HepG2 (cell line): Measurements from ENCODE around the gene GGA1. TPM values are rescaled to one million over a fixed set of nuclear protein-coding genes. Genes with fewer than 3 reads are reported as not detected.

Experiments used
- ARID2 ChIP-seq: sonication (generic); formaldehyde crosslinking; IDR thresholded peaks from 2 replicates; pipeline ENCODE4 v1.8.1; 2022; ENCODE audit warnings: mild to moderate bottlenecking, missing genetic modification reagents, borderline replicate concordance
- FOXP4 ChIP-seq: sonication (generic); formaldehyde crosslinking; IDR thresholded peaks from 2 replicates; pipeline ENCODE4 v1.4.0; 2020; ENCODE audit warnings: missing genetic modification reagents
- HNF4A ChIP-seq: sonication (generic); formaldehyde crosslinking; IDR thresholded peaks from 2 replicates; pipeline ENCODE4 v1.4.0; 2020; ENCODE audit warnings: missing genetic modification reagents
- HNRNPK ChIP-seq: fragments of 200-400 bp; formaldehyde crosslinking; IDR thresholded peaks from 2 replicates; pipeline ENCODE4 v1.6.1; 2018; ENCODE audit warnings: low read length, low read depth, moderate library complexity, mild to moderate bottlenecking; ENCODE audit not compliant: poor library complexity, severe bottlenecking
- MNT ChIP-seq: fragments of 450-650 bp; IDR thresholded peaks from 2 replicates; pipeline ENCODE4 v1.6.1; 2016
- REPIN1 ChIP-seq: sonication (generic); formaldehyde crosslinking; IDR thresholded peaks from 2 replicates; pipeline ENCODE4 v1.8.0; 2022; ENCODE audit warnings: missing genetic modification reagents, low read depth, mild to moderate bottlenecking, borderline replicate concordance
- SIN3B ChIP-seq: fragments of 150-350 bp; IDR thresholded peaks from 2 replicates; pipeline ENCODE4 v1.6.1; 2014; ENCODE audit warnings: low read length
- USF2 ChIP-seq, 2 experiments: sonication (generic) in 1 of 2; formaldehyde crosslinking in 1 of 2; IDR thresholded peaks; 2 replicates each; pipeline versions ENCODE4 v1.5.1 to v1.6.1; 2011 to 2020; ENCODE audit warnings: borderline replicate concordance in 1 of 2, low read depth in 1 of 2, low read length in 1 of 2, mild to moderate bottlenecking in 1 of 2, missing genetic modification reagents in 1 of 2, moderate library complexity in 1 of 2
- ZBTB37 ChIP-seq: sonication (generic); formaldehyde crosslinking; IDR thresholded peaks from 2 replicates; pipeline ENCODE4 v1.4.0; 2020; ENCODE audit warnings: mild to moderate bottlenecking, missing genetic modification reagents
- ZHX1 ChIP-seq: sonication (generic); formaldehyde crosslinking; IDR thresholded peaks from 2 replicates; pipeline ENCODE4 v1.8.1; 2022; ENCODE audit warnings: low read depth, mild to moderate bottlenecking, missing genetic modification reagents
- ZKSCAN8 ChIP-seq: IDR thresholded peaks from 2 replicates; pipeline ENCODE4 v1.6.1; 2016; ENCODE audit warnings: borderline replicate concordance, missing genetic modification reagents, missing compliant biosample characterization
- ZNF33A ChIP-seq: sonication (generic); formaldehyde crosslinking; IDR thresholded peaks from 2 replicates; pipeline ENCODE4 v1.5.1; 2020; ENCODE audit warnings: missing genetic modification reagents, mild to moderate bottlenecking, moderate library complexity, borderline replicate concordance
- ZNF484 ChIP-seq: sonication (generic); formaldehyde crosslinking; IDR thresholded peaks from 2 replicates; pipeline ENCODE4 v1.5.1; 2020; ENCODE audit warnings: mild to moderate bottlenecking, low read depth, missing genetic modification reagents, borderline replicate concordance
- ZNF614 ChIP-seq: IDR thresholded peaks from 2 replicates; pipeline ENCODE4 v1.6.1; 2018; ENCODE audit warnings: missing biosample characterization, missing genetic modification reagents, inconsistent platforms, borderline replicate concordance
- polyA plus RNA-seq, 8 experiments: library from polyadenylated mRNA; depleted of rRNA in 3 of 8; stranded (reverse) in 7 of 8; unstranded in 1 of 8; fragments of >200 nt; fragmentation: Illumina TruSeq in 4 of 8; extraction: Trizol in 4 of 8; gene quantifications; 2 replicates each; pipeline versions ENCODE4 v1.2.1 to v1.2.3, GENCODE V29; 2011 to 2016; ENCODE audit warnings: low read depth in 4 of 8, missing spikeins in 1 of 8, mixed read lengths in 1 of 8; ENCODE audit not compliant: insufficient read depth in 1 of 8
- total RNA-seq, 5 experiments: library from RNA; depleted of rRNA; stranded (reverse); fragments of >200 nt; fragmentation: Illumina TruSeq; extraction: Trizol; gene quantifications; 2 replicates each; pipeline ENCODE4 v1.2.3, GENCODE V29; 2016; ENCODE audit warnings: low read depth in 1 of 5

GGA1 gene
- total and polyA plus RNA-seq, 2 of the 13 experiments (the other 11 are each of a cell fraction or from before 2014, with no cell fraction given): 29.1 to 87.2 TPM

- TF ChIP-seq USF2 (IDR thresholded peaks at IDR 0.05; ENCODE audit: low read depth, low read length): no peak
- no peak for TF ChIP-seq USF2 (CRISPR knock-in tag; IDR thresholded peaks at IDR 0.05; ENCODE audit: borderline replicate concordance)
- no peak for TF ChIP-seq ZNF33A (CRISPR knock-in tag)
- TF ChIP-seq FOXP4 (CRISPR knock-in tag): 0 out of 2 replicates have a peak, but pooled peaks have one; percentile 52
- TF ChIP-seq ZBTB37 (CRISPR knock-in tag): no peak
- no peak for TF ChIP-seq ZKSCAN8 (CRISPR knock-in tag)
- TF ChIP-seq SIN3B: no peak
- TF ChIP-seq ZNF614: no peak
- TF ChIP-seq ZNF484 (CRISPR knock-in tag): no peak
- TF ChIP-seq ZHX1: no peak
- no peak for TF ChIP-seq ARID2
- TF ChIP-seq MNT: peak; percentile 46
- no peak for TF ChIP-seq HNF4A (CRISPR knock-in tag)
- no peak for TF ChIP-seq REPIN1 (CRISPR knock-in tag)
- TF ChIP-seq HNRNPK: no peak
These were observed 45.2 kb upstream of the GGA1 start (continued) for GRCh38 chr22:37563153-37564081.
